ENCODE data around the gene EIF1. TPM values are rescaled to one million over a fixed set of nuclear protein-coding genes. Genes with fewer than 3 reads are reported as not detected.

Gene EIF1
- total RNA-seq, 1 experiment from 2014 or later: 651 TPM

DNA sequence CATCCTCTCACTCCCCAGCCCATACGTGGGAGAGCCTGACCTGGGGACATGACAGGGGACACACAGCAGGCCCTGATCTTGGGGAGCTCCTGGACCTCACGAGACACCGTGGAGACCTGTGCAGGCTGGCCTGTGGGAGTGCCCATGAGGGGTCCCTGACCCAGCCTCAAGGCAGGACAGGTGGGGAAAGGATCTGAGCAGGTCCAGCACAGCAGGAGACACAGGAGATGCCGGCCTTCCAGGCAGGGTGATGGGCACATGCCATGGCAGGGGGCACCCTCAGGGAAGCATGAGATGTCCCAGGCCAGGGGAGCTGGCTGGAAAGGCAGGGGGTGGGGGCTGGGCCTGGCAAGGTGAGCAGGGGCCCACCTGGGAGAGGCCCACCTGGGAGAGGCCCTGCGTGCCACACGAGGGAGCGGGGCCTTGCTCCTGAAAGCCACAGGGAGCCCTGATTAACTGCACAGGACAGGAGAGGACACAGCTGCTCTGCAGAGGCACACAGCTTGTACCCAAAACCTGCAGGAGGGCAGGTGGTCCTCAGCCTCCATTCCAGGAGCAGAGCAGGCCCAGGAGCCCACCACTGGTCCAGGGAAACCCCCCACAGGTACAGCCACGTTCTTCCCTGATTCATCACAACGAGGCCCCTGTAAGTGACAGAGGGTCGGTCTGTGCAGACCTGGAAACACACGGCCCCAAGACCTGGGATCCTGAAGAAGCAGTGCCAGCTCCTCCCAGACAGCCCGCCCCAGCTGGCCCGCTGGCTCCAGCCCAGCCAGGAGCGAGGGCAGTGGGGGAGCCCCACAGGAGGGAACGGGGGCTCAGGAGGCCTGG lies 37.7 kb upstream of the EIF1 start:
- H3K4me2 ChIP-seq (ENCODE audit: insufficient read depth, insufficient read length, low read length): no peak overlapping the region
- H2BK12ac ChIP-seq (ENCODE audit: insufficient read length, low read depth, low read length): no peak overlapping the region
- no peak overlapping the region for H3K4me3 Mint-ChIP-seq
- no peaks in the 10 kb centered on the region for H4K20me1 ChIP-seq (ENCODE audit: control insufficient read depth, insufficient read depth, insufficient read length)
- H3K4me1 ChIP-seq (ENCODE audit: insufficient read depth, low read length): no peaks in the 10 kb centered on the region
- WGBS (ENCODE audit: extremely low coverage, insufficient read length, low lambda C conversion rate): no CpG with 5 or more reads among the region's 15 CpGs
- no peak overlapping the region for H3K56ac ChIP-seq (ENCODE audit: insufficient read length, low read depth, low read length)
- H3K27ac Mint-ChIP-seq: no peak overlapping the region
- no peak overlapping the region for H2BK20ac ChIP-seq (ENCODE audit: low read depth, low read length, poor library complexity, severe bottlenecking)
- H2BK5ac ChIP-seq (ENCODE audit: insufficient read length, low read length): no peak overlapping the region
- H3K79me2 ChIP-seq (ENCODE audit: insufficient read depth, low read length): no peaks in the 10 kb centered on the region
- H3K79me1 ChIP-seq (ENCODE audit: insufficient read depth, low read depth, low read length, poor library complexity, severe bottlenecking): no peaks in the 10 kb centered on the region
- no peak overlapping the region for H2BK120ac ChIP-seq (ENCODE audit: low read depth, low read length, poor library complexity, severe bottlenecking)
- no peak overlapping the region for H4K5ac ChIP-seq (ENCODE audit: insufficient read length, low read depth, low read length)
- no peak overlapping the region for H2AFZ ChIP-seq (ENCODE audit: low read length)
- H3K9me3 Mint-ChIP-seq: no peaks in the 10 kb centered on the region
- H3K23ac ChIP-seq (ENCODE audit: insufficient read length, low read depth, low read length): no peak overlapping the region
- H4K91ac ChIP-seq (ENCODE audit: insufficient read length, low read depth, low read length): no peak overlapping the region
- no peak for DNase-seq
- no peaks in the 10 kb centered on the region for H3K27me3 ChIP-seq (ENCODE audit: insufficient read depth, low read length)
- H2BK15ac ChIP-seq (ENCODE audit: low read depth, low read length): no peak overlapping the region
- peaks cover 7% of the 10 kb centered on the region for H3K23me2 ChIP-seq (ENCODE audit: insufficient read length, low read depth, low read length, poor library complexity, severe bottlenecking)
- H3K18ac ChIP-seq (ENCODE audit: insufficient read length, low read depth, low read length): no peak overlapping the region
- H3K27ac ChIP-seq (ENCODE audit: insufficient read length, low read depth, low read length): no peak overlapping the region
- TF ChIP-seq, protein P1, sequence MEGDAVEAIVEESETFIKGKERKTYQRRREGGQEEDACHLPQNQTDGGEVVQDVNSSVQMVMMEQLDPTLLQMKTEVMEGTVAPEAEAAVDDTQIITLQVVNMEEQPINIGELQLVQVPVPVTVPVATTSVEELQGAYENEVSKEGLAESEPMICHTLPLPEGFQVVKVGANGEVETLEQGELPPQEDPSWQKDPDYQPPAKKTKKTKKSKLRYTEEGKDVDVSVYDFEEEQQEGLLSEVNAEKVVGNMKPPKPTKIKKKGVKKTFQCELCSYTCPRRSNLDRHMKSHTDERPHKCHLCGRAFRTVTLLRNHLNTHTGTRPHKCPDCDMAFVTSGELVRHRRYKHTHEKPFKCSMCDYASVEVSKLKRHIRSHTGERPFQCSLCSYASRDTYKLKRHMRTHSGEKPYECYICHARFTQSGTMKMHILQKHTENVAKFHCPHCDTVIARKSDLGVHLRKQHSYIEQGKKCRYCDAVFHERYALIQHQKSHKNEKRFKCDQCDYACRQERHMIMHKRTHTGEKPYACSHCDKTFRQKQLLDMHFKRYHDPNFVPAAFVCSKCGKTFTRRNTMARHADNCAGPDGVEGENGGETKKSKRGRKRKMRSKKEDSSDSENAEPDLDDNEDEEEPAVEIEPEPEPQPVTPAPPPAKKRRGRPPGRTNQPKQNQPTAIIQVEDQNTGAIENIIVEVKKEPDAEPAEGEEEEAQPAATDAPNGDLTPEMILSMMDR (conservative IDR thresholded peaks at IDR 0.05): no peak
- no peak overlapping the region for H3K9ac ChIP-seq (ENCODE audit: extremely low read depth, insufficient read length, low read length)
- peaks cover 3% of the 10 kb centered on the region for H3K27me3 Mint-ChIP-seq (ENCODE audit: low read depth)
- no peaks in the 10 kb centered on the region for H3K9me3 ChIP-seq (ENCODE audit: control insufficient read depth, low read depth, low read length)
- H2AK5ac ChIP-seq (ENCODE audit: insufficient read length, low read length): no peak overlapping the region
- H3K4me1 Mint-ChIP-seq: peaks cover 11 to 14% of the 10 kb centered on the region in 2 experiments
- H3K4ac ChIP-seq (ENCODE audit: low read depth, low read length): no peak overlapping the region
- no peaks in the 10 kb centered on the region; a peak in 1 of 7 replicates for H3K36me3 Mint-ChIP-seq (ENCODE audit: insufficient read depth in 1 of 3, low read depth in 3 of 3)
- no peak overlapping the region for H4K8ac ChIP-seq (replicated peaks; ENCODE audit: insufficient read length, low read depth, low read length)
- no peak overlapping the region for H3T11ph ChIP-seq (ENCODE audit: low read length)
- no peak overlapping the region; the same call in 1 of the 2 replicates for H3K14ac ChIP-seq (ENCODE audit: insufficient read depth, low read length)
